Endothelial cell of umbilical vein (primary cell): ENCODE results near the gene FLRT1. TPM values are rescaled to one million over a fixed set of nuclear protein-coding genes. Genes with fewer than 3 reads are reported as not detected.

Source experiments
- BruUV-seq: library from RNA; stranded (reverse); fragments of 400-500 nt; replicated peaks from 2 replicates; lab custom pipeline; 2021; lab: Mats Ljungman, UMichigan
- CTCF ChIA-PET: fragments of 300-600, 350-600 bp; sonication (Branson Sonifier 250); formaldehyde crosslinking; loops from one replicate; lab custom pipeline; 2021; ENCODE audit warnings: antibody characterized with exemption, inconsistent platforms; lab: Charles Lee
- POLR2A ChIA-PET: fragments of 300-600, 350-600 bp; sonication (Branson Sonifier 250); formaldehyde crosslinking; loops from one replicate; lab custom pipeline; 2021; ENCODE audit warnings: antibody characterized with exemption, inconsistent platforms; lab: Charles Lee
- DNase-seq: peaks from one replicate; pipeline ENCODE4 v3.0.0-alpha.2; 2011; ENCODE audit warnings: low read depth, low spot score
- FAIRE-seq: peaks from 2 replicates; lab custom pipeline; 2011; peaks lifted over from hg19 to GRCh38; lab: Jason Lieb, UNC
- H2AFZ ChIP-seq: 2 replicates; pipeline ENCODE4 v1.6.0; 2012; ENCODE audit warnings: low read depth, low read length, control low read depth, inconsistent platforms
- H3K27ac ChIP-seq: 2 replicates; pipeline ENCODE4 v1.5.1; 2011; ENCODE audit warnings: low read depth, mild to moderate bottlenecking, control low read depth, low read length, moderate library complexity; ENCODE audit not compliant: insufficient read depth
- H3K27me3 ChIP-seq, 2 experiments: 2 replicates each; pipeline versions ENCODE4 v1.6.0 to v1.6.1; 2011; ENCODE audit warnings: low read length in 2 of 2, mixed read lengths in 1 of 2; ENCODE audit not compliant: control insufficient read depth in 2 of 2, insufficient read depth in 2 of 2
- H3K36me3 ChIP-seq, 2 experiments: 2 replicates in 1 of 2; 3 replicates in 1 of 2; pipeline ENCODE4 v1.5.1; 2011; ENCODE audit warnings: low read length in 2 of 2, mild to moderate bottlenecking in 1 of 2, moderate library complexity in 1 of 2; ENCODE audit not compliant: control insufficient read depth in 2 of 2, insufficient read depth in 2 of 2; ENCODE audit errors: extremely low read depth in 1 of 2
- H3K4me1 ChIP-seq: 3 replicates; pipeline ENCODE4 v1.5.1; 2011; ENCODE audit warnings: mild to moderate bottlenecking, low read length; ENCODE audit not compliant: control insufficient read depth, insufficient read depth; ENCODE audit errors: extremely low read depth
- H3K4me2 ChIP-seq: 2 replicates; pipeline ENCODE4 v1.6.1; 2011; ENCODE audit warnings: low read length, control low read depth, mixed read lengths; ENCODE audit not compliant: insufficient read depth
- H3K4me3 ChIP-seq, 3 experiments: fragments of 200-600 bp in 1 of 3; sonication (generic), shearing (Covaris generic) in 1 of 3; replicated peaks in 1 of 3; 2 replicates each; pipeline ENCODE4 v1.5.1; 2011 to 2016; ENCODE audit warnings: control low read depth in 3 of 3, low read length in 3 of 3, mild to moderate bottlenecking in 2 of 3, inconsistent platforms in 1 of 3, low read depth in 1 of 3, moderate library complexity in 1 of 3; ENCODE audit not compliant: insufficient read depth in 1 of 3
- H3K79me2 ChIP-seq: 2 replicates; pipeline ENCODE4 v1.6.0; 2012; ENCODE audit warnings: low read length, inconsistent platforms; ENCODE audit not compliant: control insufficient read depth, insufficient read depth
- H3K9ac ChIP-seq: replicated peaks from 2 replicates; pipeline ENCODE3; 2011; ENCODE audit warnings: low read length, control low read depth; ENCODE audit not compliant: insufficient read depth; ENCODE audit errors: extremely low read depth
- H3K9me1 ChIP-seq: replicated peaks from 3 replicates; pipeline ENCODE4 v1.6.0; 2011; ENCODE audit warnings: mild to moderate bottlenecking, low read length; ENCODE audit not compliant: control insufficient read depth, insufficient read depth; ENCODE audit errors: extremely low read depth
- H3K9me3 ChIP-seq: replicated peaks from 2 replicates; pipeline ENCODE4 v1.5.1; 2012; ENCODE audit warnings: low read length, inconsistent platforms; ENCODE audit not compliant: control insufficient read depth, insufficient read depth
- H4K20me1 ChIP-seq: replicated peaks from 2 replicates; pipeline ENCODE3; 2011; ENCODE audit warnings: mild to moderate bottlenecking, low read length; ENCODE audit not compliant: control insufficient read depth, insufficient read depth; ENCODE audit errors: extremely low read depth
- EZH2 ChIP-seq: IDR thresholded peaks from 2 replicates; pipeline ENCODE4 v1.6.1; 2012; ENCODE audit warnings: borderline replicate concordance, low read depth, mild to moderate bottlenecking, moderate library complexity, low read length, inconsistent platforms; ENCODE audit not compliant: severe bottlenecking
- FOS ChIP-seq: IDR thresholded peaks from 2 replicates; pipeline ENCODE4 v1.6.1; 2011; ENCODE audit warnings: mild to moderate bottlenecking, low read length, moderate library complexity, borderline replicate concordance; ENCODE audit not compliant: insufficient read depth
- GATA2 ChIP-seq: IDR thresholded peaks from 2 replicates; pipeline ENCODE4 v1.7.0; 2011; ENCODE audit warnings: low read depth, mild to moderate bottlenecking, moderate library complexity, mixed read lengths, low read length; ENCODE audit not compliant: insufficient read length, insufficient read depth
- JUN ChIP-seq: IDR thresholded peaks from 2 replicates; pipeline ENCODE4 v1.6.1; 2011; ENCODE audit warnings: borderline replicate concordance, low read depth; ENCODE audit not compliant: insufficient read length, insufficient read depth
- MYC ChIP-seq: IDR thresholded peaks from one replicate; pipeline ENCODE4 v1.6.1; 2011; ENCODE audit warnings: mild to moderate bottlenecking, low read depth, low read length
- POLR2A ChIP-seq: IDR thresholded peaks from 2 replicates; pipeline ENCODE4 v1.6.1; 2012; ENCODE audit warnings: low read depth, mild to moderate bottlenecking, control low read depth, low read length
- POLR2AphosphoS5 ChIP-seq: IDR thresholded peaks from 2 replicates; pipeline ENCODE4 v1.6.1; 2012; ENCODE audit warnings: low read depth, mild to moderate bottlenecking, control low read depth, low read length, moderate library complexity; ENCODE audit not compliant: insufficient read depth
- dilution Hi-C: fragments of 300-500 bp; cut with MboI; formaldehyde crosslinking; loops from one replicate; pipeline ENCODE4 v1.15.0; 2019; ENCODE audit warnings: low sequenced_read_pairs; ENCODE audit not compliant: extremely low pct_ligation_motif_present
- intact Hi-C: fragments of 100-400 bp; cut with micrococcal nuclease; formaldehyde crosslinking; loops from one replicate; pipeline ENCODE4 v1.10.0; 2022
- polyA plus RNA-seq, 4 experiments: library from polyadenylated mRNA; depleted of rRNA in 3 of 4; stranded (reverse) in 3 of 4; unstranded in 1 of 4; fragments of >200 nt; gene quantifications; 2 replicates each; pipeline versions ENCODE4 v1.2.1 to v1.2.3, GENCODE V29; 2011 to 2012; ENCODE audit warnings: missing spikeins in 1 of 4
- total RNA-seq: library from RNA; stranded (reverse); gene quantifications from 2 replicates; pipeline ENCODE4 v1.2.3, GENCODE V29; 2021
- TF ChIP-seq, protein P1 (sequence below), 2 donors: IDR thresholded peaks; 1 replicate in 1 of 2; 2 replicates in 1 of 2; pipeline ENCODE4 v1.5.1; 2011; ENCODE audit warnings: low read length in 2 of 2, mild to moderate bottlenecking in 2 of 2, moderate library complexity in 2 of 2, control low read depth in 1 of 2, inconsistent platforms in 1 of 2, low read depth in 1 of 2; ENCODE audit not compliant: insufficient read depth in 1 of 2; ENCODE audit errors: extremely low read depth in 1 of 2
- TF ChIP-seq, protein P2 (sequence below): IDR thresholded peaks from 2 replicates; pipeline ENCODE4 v1.6.1; 2011; ENCODE audit not compliant: insufficient read depth, insufficient read length

FLRT1 gene
- total and polyA plus RNA-seq, 2 donors (not counting 3 experiments of a cell fraction or from before 2014, with no cell fraction given), result not detected

DNA sequence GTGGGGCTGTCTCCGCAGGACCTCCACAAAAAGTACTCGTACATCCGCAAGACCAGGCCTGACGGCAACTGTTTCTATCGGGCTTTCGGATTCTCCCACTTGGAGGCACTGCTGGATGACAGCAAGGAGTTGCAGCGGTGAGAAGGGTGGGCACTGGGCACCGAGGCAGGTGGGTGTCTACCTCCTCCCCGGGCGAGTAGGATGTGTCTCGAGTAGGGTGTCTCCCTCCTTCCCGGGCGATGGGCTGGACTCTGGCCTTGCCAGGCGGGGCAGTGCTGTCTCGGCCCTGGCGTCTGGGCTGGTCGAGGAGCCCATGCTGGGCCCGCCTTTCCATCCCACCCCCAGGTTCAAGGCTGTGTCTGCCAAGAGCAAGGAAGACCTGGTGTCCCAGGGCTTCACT, 39.2 kb upstream of the FLRT1 start:
- intact Hi-C loops, result no loop called here

More for the DNA sequence above, 39.2 kb upstream of the FLRT1 start:
- H3K9ac ChIP-seq, result no peak overlapping the region
- CTCF ChIA-PET, result no interaction called here
- peaks cover 15% of the 10 kb centered on the region for H3K4me1 ChIP-seq
- POLR2A ChIA-PET, result no interaction called here
- no peak overlapping the region for H3K27ac ChIP-seq
- H3K36me3 ChIP-seq, result peaks cover 0 to 28% of the 10 kb centered on the region in 2 experiments
- no peaks in the 10 kb centered on the region for H3K79me2 ChIP-seq
- H3K9me3 ChIP-seq, result no peaks in the 10 kb centered on the region
- H4K20me1 ChIP-seq, result no peaks in the 10 kb centered on the region
- no peak overlapping the region for H2AFZ ChIP-seq
- H3K4me2 ChIP-seq, result no peak overlapping the region
- dilution Hi-C loops, result no loop called here
- H3K27me3 ChIP-seq, result no peaks in the 10 kb centered on the region
- DNase-seq (no peak), FAIRE-seq (no peak)
- no peaks in the 10 kb centered on the region for H3K9me1 ChIP-seq
- no TSS peak for BruUV-seq
- TF ChIP-seq MYC (no peak), POLR2A (no peak), GATA2 (no peak), FOS (no peak), POLR2AphosphoS5 (no peak), EZH2 (no peak), JUN (no peak)
- TF ChIP-seq, protein P1, sequence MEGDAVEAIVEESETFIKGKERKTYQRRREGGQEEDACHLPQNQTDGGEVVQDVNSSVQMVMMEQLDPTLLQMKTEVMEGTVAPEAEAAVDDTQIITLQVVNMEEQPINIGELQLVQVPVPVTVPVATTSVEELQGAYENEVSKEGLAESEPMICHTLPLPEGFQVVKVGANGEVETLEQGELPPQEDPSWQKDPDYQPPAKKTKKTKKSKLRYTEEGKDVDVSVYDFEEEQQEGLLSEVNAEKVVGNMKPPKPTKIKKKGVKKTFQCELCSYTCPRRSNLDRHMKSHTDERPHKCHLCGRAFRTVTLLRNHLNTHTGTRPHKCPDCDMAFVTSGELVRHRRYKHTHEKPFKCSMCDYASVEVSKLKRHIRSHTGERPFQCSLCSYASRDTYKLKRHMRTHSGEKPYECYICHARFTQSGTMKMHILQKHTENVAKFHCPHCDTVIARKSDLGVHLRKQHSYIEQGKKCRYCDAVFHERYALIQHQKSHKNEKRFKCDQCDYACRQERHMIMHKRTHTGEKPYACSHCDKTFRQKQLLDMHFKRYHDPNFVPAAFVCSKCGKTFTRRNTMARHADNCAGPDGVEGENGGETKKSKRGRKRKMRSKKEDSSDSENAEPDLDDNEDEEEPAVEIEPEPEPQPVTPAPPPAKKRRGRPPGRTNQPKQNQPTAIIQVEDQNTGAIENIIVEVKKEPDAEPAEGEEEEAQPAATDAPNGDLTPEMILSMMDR (IDR thresholded peaks at IDR 0.05; ENCODE audit: extremely low read depth in 1 of 2, insufficient read depth in 1 of 2, low read depth in 1 of 2, low read length in 2 of 2), result no peak
- TF ChIP-seq, protein P2, sequence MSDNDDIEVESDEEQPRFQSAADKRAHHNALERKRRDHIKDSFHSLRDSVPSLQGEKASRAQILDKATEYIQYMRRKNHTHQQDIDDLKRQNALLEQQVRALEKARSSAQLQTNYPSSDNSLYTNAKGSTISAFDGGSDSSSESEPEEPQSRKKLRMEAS, result no peak
- no peak overlapping the region for H3K4me3 ChIP-seq
